SK-N-SH (cell line): Measurements from ENCODE around the gene FEV. TPM values are rescaled to one million over a fixed set of nuclear protein-coding genes. Genes with fewer than 3 reads are reported as not detected.
A peak's percentile ranks its signal among the peaks of the same experiment; 100 is the strongest.

ENCODE experiments used
- CTCF ChIA-PET: fragments of 300-600, 350-600 bp; formaldehyde crosslinking; extraction: SDS; loops from one replicate; lab custom pipeline; 2021; lab: Yijun Ruan, JAX
- POLR2A ChIA-PET: fragments of 350-600 bp; sonication (Branson Sonifier 250); formaldehyde crosslinking; extraction: SDS; loops from one replicate; lab custom pipeline; 2020; ENCODE audit warnings: antibody characterized with exemption, inconsistent platforms; lab: Yijun Ruan, JAX
- DNase-seq: peaks from one replicate; pipeline ENCODE4 v3.0.0; 2012
- H2AFZ ChIP-seq: fragments of 200-600 bp; sonication (generic); 2 replicates; pipeline ENCODE4 v1.8.1; 2016; ENCODE audit warnings: antibody characterized with exemption, mild to moderate bottlenecking, low read depth
- H3F3A ChIP-seq: fragments of 200-600 bp; sonication (generic); replicated peaks from 2 replicates; pipeline ENCODE3; 2016; ENCODE audit warnings: antibody characterized with exemption, mild to moderate bottlenecking; ENCODE audit not compliant: insufficient read depth
- H3K27ac ChIP-seq, 2 experiments: fragments of 200-500 bp in 1 of 2; fragments of 200-600 bp in 1 of 2; sonication (Bioruptor generic) in 1 of 2; sonication (generic), shearing (Covaris generic) in 1 of 2; 2 replicates each; pipeline versions ENCODE4 v1.5.1 to v1.6.1; 2014 to 2016; ENCODE audit warnings: low read depth in 2 of 2, inconsistent platforms in 1 of 2, low read length in 1 of 2, mild to moderate bottlenecking in 1 of 2, mixed read lengths in 1 of 2
- H3K27me3 ChIP-seq: fragments of 200-600 bp; sonication (generic), shearing (Covaris generic); 2 replicates; pipeline ENCODE4 v1.6.1; 2016; ENCODE audit warnings: mixed run types; ENCODE audit not compliant: insufficient read depth
- H3K36me3 ChIP-seq, 2 experiments: fragments of 200-500 bp in 1 of 2; fragments of 200-600 bp in 1 of 2; sonication (Bioruptor generic) in 1 of 2; sonication (generic) in 1 of 2; replicated peaks in 1 of 2; 2 replicates each; pipeline versions ENCODE3 to v1.5.1; 2014 to 2016; ENCODE audit warnings: low read length in 1 of 2, mild to moderate bottlenecking in 1 of 2; ENCODE audit not compliant: insufficient read depth in 2 of 2, control insufficient read depth in 1 of 2
- H3K4me1 ChIP-seq, 2 experiments: fragments of 200-500 bp in 1 of 2; fragments of 200-600 bp in 1 of 2; sonication (Bioruptor generic) in 1 of 2; sonication (generic), shearing (Covaris generic) in 1 of 2; 2 replicates each; pipeline versions ENCODE4 v1.5.1 to v1.6.1; 2014 to 2016; ENCODE audit warnings: low read depth in 1 of 2, low read length in 1 of 2, mixed run types in 1 of 2; ENCODE audit not compliant: insufficient read depth in 2 of 2, control insufficient read depth in 1 of 2
- H3K4me2 ChIP-seq: fragments of 200-600 bp; sonication (generic), shearing (Covaris generic); 2 replicates; pipeline ENCODE4 v1.6.1; 2017; ENCODE audit warnings: mixed run types
- H3K4me3 ChIP-seq, 2 experiments: fragments of 200-500 bp in 1 of 2; fragments of 200-600 bp in 1 of 2; sonication (Bioruptor generic) in 1 of 2; sonication (generic), shearing (Covaris generic) in 1 of 2; 2 replicates each; pipeline versions ENCODE4 v1.5.1 to v1.8.1; 2014 to 2016; ENCODE audit warnings: low read depth in 2 of 2, inconsistent platforms in 1 of 2, low read length in 1 of 2, mild to moderate bottlenecking in 1 of 2, mixed read lengths in 1 of 2, moderate library complexity in 1 of 2
- H3K79me2 ChIP-seq: fragments of 200-600 bp; sonication (generic); 2 replicates; pipeline ENCODE4 v1.8.1; 2017; ENCODE audit warnings: mild to moderate bottlenecking; ENCODE audit not compliant: insufficient read depth
- H3K9ac ChIP-seq: fragments of 200-600 bp; sonication (generic); 2 replicates; pipeline ENCODE4 v1.6.1; 2017; ENCODE audit warnings: mixed run types
- H3K9me2 ChIP-seq: fragments of 200-600 bp; sonication (generic); 2 replicates; pipeline ENCODE4 v1.6.1; 2017; ENCODE audit warnings: mixed run types
- H3K9me3 ChIP-seq: fragments of 200-600 bp; sonication (generic); 2 replicates; pipeline ENCODE4 v1.6.1; 2017; ENCODE audit warnings: mixed run types, mild to moderate bottlenecking, moderate library complexity
- H4K20me1 ChIP-seq: fragments of 200-600 bp; sonication (generic); 2 replicates; pipeline ENCODE4 v1.6.1; 2017; ENCODE audit warnings: mild to moderate bottlenecking, mixed run types; ENCODE audit not compliant: insufficient read depth
- CHD2 ChIP-seq: fragments of 150-350 bp; IDR thresholded peaks from 2 replicates; pipeline ENCODE4 v1.6.1; 2018; ENCODE audit warnings: low read length; ENCODE audit not compliant: partially characterized antibody
- ELF1 ChIP-seq: IDR thresholded peaks from 2 replicates; pipeline ENCODE4 v1.4.0; 2012
- EP300 ChIP-seq, 2 experiments: IDR thresholded peaks; 2 replicates each; pipeline versions ENCODE4 v1.4.0 to v1.6.1; 2012; ENCODE audit warnings: borderline replicate concordance in 1 of 2, low read depth in 1 of 2, low read length in 1 of 2
- EZH2phosphoT487 ChIP-seq: fragments of 200-600 bp; sonication (generic); IDR thresholded peaks from 2 replicates; pipeline ENCODE4 v1.6.1; 2017; ENCODE audit warnings: low read depth, mixed run types, mild to moderate bottlenecking, antibody characterized with exemption, moderate library complexity, borderline replicate concordance
- IRF3 ChIP-seq: fragments of 150-350 bp; IDR thresholded peaks from 2 replicates; pipeline ENCODE4 v1.6.1; 2016; ENCODE audit warnings: mild to moderate bottlenecking, low read depth, low read length
- NFIC ChIP-seq: IDR thresholded peaks from 2 replicates; pipeline ENCODE4 v1.4.0; 2012; ENCODE audit warnings: borderline replicate concordance
- NRF1 ChIP-seq: IDR thresholded peaks from 2 replicates; pipeline ENCODE4 v1.6.1; 2012; ENCODE audit warnings: low read depth, mild to moderate bottlenecking, low read length
- POLR2AphosphoS5 ChIP-seq: IDR thresholded peaks from 2 replicates; pipeline ENCODE4 v1.6.1; 2012; ENCODE audit warnings: low read depth, low read length
- RXRA ChIP-seq: IDR thresholded peaks from 2 replicates; pipeline ENCODE4 v1.4.0; 2012; ENCODE audit warnings: low read depth, mild to moderate bottlenecking, borderline replicate concordance
- TAF1 ChIP-seq: IDR thresholded peaks from 2 replicates; pipeline ENCODE4 v1.6.1; 2012; ENCODE audit warnings: low read depth, mild to moderate bottlenecking, low read length, moderate library complexity, borderline replicate concordance
- TEAD4 ChIP-seq: IDR thresholded peaks from 2 replicates; pipeline ENCODE4 v1.4.0; 2012; ENCODE audit warnings: mild to moderate bottlenecking, borderline replicate concordance; ENCODE audit not compliant: insufficient read depth
- USF2 ChIP-seq: fragments of 150-350 bp; IDR thresholded peaks from 2 replicates; pipeline ENCODE4 v1.6.1; 2017; ENCODE audit warnings: antibody characterized with exemption, low read length, low read depth, borderline replicate concordance
- YY1 ChIP-seq: IDR thresholded peaks from 2 replicates; pipeline ENCODE4 v1.4.0; 2012; ENCODE audit warnings: low read depth, mild to moderate bottlenecking
- ZBTB33 ChIP-seq: IDR thresholded peaks from 2 replicates; pipeline ENCODE4 v1.4.0; 2012; ENCODE audit warnings: low read depth, borderline replicate concordance
- WGBS: methylation state at CpG from one replicate; pipeline ENCODE4 v1.1.6; 2017; ENCODE audit warnings: low lambda C conversion rate; 5-methylcytosine and 5-hydroxymethylcytosine counted together
- polyA plus RNA-seq, 3 experiments: library from polyadenylated mRNA; depleted of rRNA; stranded (reverse); fragments of >200 nt; gene quantifications; 2 replicates each; pipeline ENCODE4 v1.2.3, GENCODE V29; 2012

The FEV gene
- polyA plus RNA-seq, 1 of the 3 experiments (the other 2 are of a cell fraction) = 0.53 TPM

- TF ChIP-seq YY1 (no peak), ZBTB33 (no peak), IRF3 (no peak), TAF1 (no peak), POLR2AphosphoS5 (no peak), USF2 (no peak), NFIC (no peak)
Observed at GRCh38 chr2:218957671-218958070, 27.3 kb downstream of the FEV start (continued).

- CTCF ChIA-PET = interaction anchor here (0.9 to 13.5 kb wide), 5 partner anchors 13 to 103 kb away, joined by 3 to 208 read pairs (median 3); partner anchors contain the start of gene FEV
- H2AFZ ChIP-seq = no peak overlapping the region
- H3K79me2 ChIP-seq = no peaks in the 10 kb centered on the region
- TF ChIP-seq EP300 (IDR thresholded peaks at IDR 0.05; ENCODE audit: borderline replicate concordance in 1 of 2, low read depth in 1 of 2, low read length in 1 of 2) = no peak
- no peak for TF ChIP-seq NRF1
- TF ChIP-seq CHD2 = no peak
- no peak for TF ChIP-seq RXRA
- TF ChIP-seq EZH2phosphoT487 = no peak
- TF ChIP-seq ELF1 = no peak
- TF ChIP-seq TEAD4 = no peak
- TF ChIP-seq, all 33 proteins: peak for 0
- WGBS = 90% methylated on average over 1 of the region's 1 CpG
- Histone ChIP-seq H3K9ac (no peak overlapping the region), H3K27me3 (peaks cover 34% of the 10 kb centered on the region), H3K9me2 (no peaks in the 10 kb centered on the region), H3K27ac (peak overlapping the region in 1 of 2 experiments; percentile 34; a peak in 1 of 4 replicates), H3K36me3 (no peaks in the 10 kb centered on the region), H3K4me1 (peaks cover 0 to 31% of the 10 kb centered on the region in 2 experiments; a peak in 1 of 4 replicates), H3K4me2 (no peak overlapping the region), H3K9me3 (no peaks in the 10 kb centered on the region), H4K20me1 (no peaks in the 10 kb centered on the region), H3F3A (no peaks in the 10 kb centered on the region), H3K4me3 (no peak overlapping the region)
- POLR2A ChIA-PET = interaction anchor here (1.2 kb wide), 1 partner anchor 28 kb away, joined by 4 read pairs; the partner anchor contains the start of gene FEV
- DNase-seq = no peak
Observed at GRCh38 chr2:218956039-218956438, 28.9 kb downstream of the FEV start.
